Fibroblast of pulmonary artery (primary cell): ENCODE measurements around the gene WRAP53.

ENCODE experiments used
- DNase-seq: peaks from one replicate; pipeline ENCODE4 v3.0.0-alpha.2; 2010; ENCODE audit warnings: low read depth
- H3K4me3 ChIP-seq: replicated peaks from 2 replicates; pipeline ENCODE4 v1.5.1; 2011; ENCODE audit warnings: low read depth, mild to moderate bottlenecking, control low read depth, low read length, moderate library complexity
- CTCF ChIP-seq: IDR thresholded peaks from 2 replicates; pipeline ENCODE4 v1.5.1; 2011; ENCODE audit warnings: mild to moderate bottlenecking, control low read depth, low read length, inconsistent platforms; ENCODE audit errors: missing control alignments

Gene WRAP53

DNA sequence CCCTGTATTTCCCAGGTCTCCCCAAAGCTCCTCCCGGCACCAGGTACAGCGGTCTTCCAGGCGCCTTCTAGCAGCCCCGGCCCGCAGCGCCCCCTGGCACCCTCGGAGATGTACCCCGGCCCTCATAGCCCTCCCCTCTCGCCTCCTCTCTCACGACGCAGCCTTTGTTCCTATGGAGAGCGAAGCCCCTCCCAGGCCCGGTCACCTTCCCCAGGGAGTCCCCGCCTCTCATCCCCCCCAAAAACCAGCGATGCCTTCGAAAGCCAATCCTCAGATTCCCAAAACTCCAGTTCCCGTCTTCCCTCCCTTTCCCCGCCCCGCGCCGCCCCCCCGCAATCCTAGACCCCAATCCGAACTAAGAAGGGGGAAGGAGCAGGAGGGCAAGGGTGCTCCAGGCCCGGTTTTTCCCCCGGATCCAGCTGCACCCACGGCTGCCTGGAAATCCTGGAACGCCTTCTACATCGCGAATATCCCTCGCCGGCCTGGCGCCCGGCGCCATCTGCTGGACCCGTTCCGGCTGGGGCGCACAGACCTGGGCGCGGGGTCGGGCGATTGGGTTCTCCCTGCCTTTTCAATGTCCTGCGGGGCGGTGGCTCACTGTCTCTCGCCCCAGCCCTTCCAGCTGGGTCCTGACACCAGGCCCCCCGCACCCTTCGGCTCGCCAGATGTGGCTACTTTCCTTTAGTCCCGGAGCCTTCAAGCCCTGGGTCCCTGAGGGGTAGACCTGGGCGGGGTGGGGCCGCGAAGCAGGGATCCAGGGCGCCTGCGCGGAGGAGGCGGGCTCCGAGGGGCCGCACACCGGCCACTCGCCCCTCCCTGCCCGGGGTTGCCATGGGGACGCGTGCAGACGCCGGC, 28.9 kb downstream of the WRAP53 start, which contains the start of gene DNAH2:
DNAH2 (plus strand) TSS at position 844 of the 855 bp plus-strand sequence. CDS start 1,991 bp downstream, outside the sequence.
- peak within 1 kb of the TSS; percentile 70 for H3K4me3 ChIP-seq
- TF ChIP-seq CTCF, result peak; percentile 36
- DNase-seq, result peak; percentile 95

DNA sequence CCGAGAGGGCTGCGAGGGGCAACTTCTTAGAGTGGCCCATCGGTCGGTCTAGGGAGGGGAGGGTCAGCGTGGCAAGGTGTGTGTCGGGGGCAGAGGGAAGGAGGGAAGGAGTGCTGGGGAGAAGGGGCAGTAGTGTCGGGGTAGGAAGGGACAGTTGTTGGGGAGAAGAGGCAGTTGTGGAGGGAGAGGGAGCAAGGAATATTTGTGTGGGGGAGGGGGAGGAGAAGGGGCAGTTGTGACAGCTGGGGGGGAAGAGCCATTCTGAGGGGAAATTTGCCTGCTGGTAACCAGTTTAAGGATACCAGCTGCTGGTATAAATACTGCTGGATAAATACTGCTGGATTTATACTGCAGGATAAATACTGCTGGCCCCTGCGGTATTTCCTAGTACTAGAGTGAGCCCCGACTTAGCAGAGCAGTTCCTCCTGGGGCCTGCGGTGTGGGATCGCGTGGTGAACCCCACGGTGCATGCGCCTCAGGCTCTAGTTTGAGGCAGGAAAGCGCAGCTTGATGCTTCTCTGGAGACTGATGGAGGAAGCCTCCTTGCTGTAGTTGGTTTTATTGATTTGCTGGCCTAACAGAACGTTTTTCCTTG, 29.6 kb downstream of the WRAP53 start:
- DNase-seq, result peak; percentile 17
- TF ChIP-seq CTCF, result no peak
- H3K4me3 ChIP-seq, result peak overlapping the region; percentile 70

DNA sequence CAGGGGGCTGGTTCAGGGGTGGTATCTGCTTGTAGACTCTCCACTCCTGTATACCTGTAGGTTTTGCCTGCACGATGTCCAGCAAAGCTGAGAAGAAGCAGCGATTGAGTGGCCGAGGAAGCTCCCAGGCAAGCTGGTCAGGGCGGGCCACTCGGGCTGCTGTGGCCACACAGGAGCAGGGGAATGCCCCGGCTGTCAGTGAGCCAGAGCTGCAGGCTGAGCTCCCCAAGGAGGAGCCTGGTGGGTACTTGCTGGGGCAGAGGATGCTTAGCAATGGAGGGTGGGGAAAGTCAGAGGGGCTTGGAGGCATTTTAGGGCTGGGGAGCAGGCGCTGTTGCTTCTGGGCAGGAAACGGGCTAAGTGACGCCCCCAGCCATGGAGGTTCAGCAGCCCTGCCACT, 31.4 kb downstream of the WRAP53 start:
- no peak for TF ChIP-seq CTCF
- H3K4me3 ChIP-seq, result no peak overlapping the region
- DNase-seq, result no peak

- TF ChIP-seq CTCF, result no peak
- no peak for DNase-seq
These were observed 31.8 kb downstream of the WRAP53 start for GRCh38 chr17:7720125-7720524.

GRCh38 chr17:7721612-7722011, 33.3 kb downstream of the WRAP53 start:
- DNase-seq, result no peak
- no peak for TF ChIP-seq CTCF
- no peak overlapping the region for H3K4me3 ChIP-seq

More at GRCh38 chr17:7720125-7720524, 31.8 kb downstream of the WRAP53 start:
- H3K4me3 ChIP-seq, result no peak overlapping the region

DNA sequence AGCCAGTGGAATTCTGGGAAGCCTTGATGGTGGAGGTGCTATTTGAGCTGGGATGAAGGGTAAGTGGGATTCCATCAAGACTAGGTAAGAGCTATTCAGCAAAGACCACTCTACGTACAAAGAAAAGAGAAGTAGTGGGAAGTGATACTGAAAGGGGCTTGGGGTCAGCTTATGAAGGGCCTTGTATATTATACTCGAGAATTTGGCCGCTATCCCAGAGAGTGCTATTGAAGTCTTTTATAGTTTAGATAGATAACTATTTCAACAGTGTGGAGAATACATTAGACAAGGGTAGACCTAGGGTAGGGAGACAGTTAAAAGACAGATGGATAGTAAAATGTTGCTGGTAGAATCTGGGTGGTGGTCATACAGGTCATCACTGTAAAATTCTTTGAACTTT, 39.6 kb downstream of the WRAP53 start:
- no peak overlapping the region for H3K4me3 ChIP-seq
- TF ChIP-seq CTCF, result no peak
- no peak for DNase-seq
